KG1 (cell line): ENCODE measurements around the gene ELK1.

ENCODE experiments used
- DNase-seq: peaks from one replicate; lab custom pipeline; 2025; lab: John Stamatoyannopoulos, UW

ELK1 gene

GRCh38 chrX:47644557-47645091 is 5.7 kb downstream of the ELK1 start:
- no peak for DNase-seq

- DNase-seq = no peak
These were observed 6.4 kb downstream of the ELK1 start for GRCh38 chrX:47643926-47644325.

- DNase-seq = no peak
These were observed 11.5 kb downstream of the ELK1 start for GRCh38 chrX:47638816-47639215.

- no peak for DNase-seq
These were observed 12.7 kb downstream of the ELK1 start for GRCh38 chrX:47637546-47638195.

- DNase-seq = no peak
These were observed 15.3 kb downstream of the ELK1 start for GRCh38 chrX:47634871-47635575.

GRCh38 chrX:47633689-47634590 is 16.4 kb downstream of the ELK1 start:
- DNase-seq = no peak

GRCh38 chrX:47632666-47633065 is 17.7 kb downstream of the ELK1 start:
- no peak for DNase-seq

- no peak for DNase-seq
These were observed 18.7 kb downstream of the ELK1 start for GRCh38 chrX:47631676-47632075.

GRCh38 chrX:47629419-47630200 is 20.8 kb downstream of the ELK1 start, which contains the start of gene CFP:
CFP (minus strand) TSS chrX:47629930; CDS start chrX:47629844, 86 bp downstream.
- no peak for DNase-seq

- no peak for DNase-seq
These were observed 21.4 kb downstream of the ELK1 start for GRCh38 chrX:47628982-47629381.

GRCh38 chrX:47625365-47625764 is 25.0 kb downstream of the ELK1 start:
- no peak for DNase-seq

- no peak for DNase-seq
These were observed 26.8 kb downstream of the ELK1 start for GRCh38 chrX:47623540-47624027.

- no peak for DNase-seq
These were observed 28.5 kb downstream of the ELK1 start for GRCh38 chrX:47621851-47622250.

GRCh38 chrX:47620303-47620685 is 30.1 kb downstream of the ELK1 start:
- DNase-seq = no peak

GRCh38 chrX:47619486-47620302 is 30.7 kb downstream of the ELK1 start, which contains the start of gene SYN1:
SYN1 (minus strand) TSS chrX:47619857; CDS start chrX:47619728, 129 bp downstream.
- peak; percentile 22 for DNase-seq

- no peak for DNase-seq
These were observed 31.4 kb downstream of the ELK1 start for GRCh38 chrX:47618923-47619485.

- DNase-seq = no peak
These were observed 35.7 kb downstream of the ELK1 start for GRCh38 chrX:47614618-47615017.

GRCh38 chrX:47613082-47613481 is 37.3 kb downstream of the ELK1 start:
- DNase-seq = no peak

GRCh38 chrX:47612418-47612817 is 37.9 kb downstream of the ELK1 start:
- no peak for DNase-seq

GRCh38 chrX:47611926-47612325 is 38.4 kb downstream of the ELK1 start:
- no peak for DNase-seq
